ENCODE data around the gene ARHGAP45. TPM values are rescaled to one million over a fixed set of nuclear protein-coding genes. Genes with fewer than 3 reads are reported as not detected.
"Not testable (repeated sequence)": the region's sequence is repeated elsewhere in the genome, so short reads cannot be mapped to it uniquely, and the experiment has no call there.

ARHGAP45 gene
- total RNA-seq, 1 donor from 2014 or later, result 3.2 TPM

DNA sequence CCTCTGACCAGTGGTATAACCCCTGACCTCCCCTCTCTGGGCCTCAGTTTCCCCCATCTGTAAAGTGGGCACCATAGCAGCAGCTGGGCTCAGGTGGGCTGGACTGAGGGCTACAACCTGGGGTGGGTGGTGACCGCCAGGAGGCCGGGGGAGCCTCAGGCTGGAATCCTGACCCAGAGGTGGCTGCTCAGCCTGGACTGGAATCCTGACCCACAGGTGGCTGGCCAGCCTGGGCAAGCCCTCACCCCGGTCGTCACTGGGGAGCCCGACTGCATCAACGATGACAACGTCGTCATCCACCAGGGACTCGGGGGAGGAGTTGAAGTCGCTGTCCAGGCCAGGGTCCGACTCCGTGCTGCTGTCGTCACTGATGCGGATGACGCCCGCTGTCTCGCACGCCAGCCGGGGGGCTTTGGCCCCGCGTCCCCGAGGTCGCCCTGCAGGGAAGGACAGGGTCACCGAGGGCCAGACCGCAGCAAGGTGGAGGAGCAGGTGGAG is 47.1 kb downstream of the ARHGAP45 start:
- no peak overlapping the region for H3K4me3 Mint-ChIP-seq
- H3K27me3 Mint-ChIP-seq (ENCODE audit: low read depth), result no peaks in the 10 kb centered on the region
- H3K27ac Mint-ChIP-seq, result no peak overlapping the region
- no peaks in the 10 kb centered on the region for H3K9me3 Mint-ChIP-seq
- TF ChIP-seq CTCF (IDR thresholded peaks at IDR 0.05; ENCODE audit: unreplicated experiment), result no peak
- DNase-seq (ENCODE audit: low spot score in 2 of 2, unreplicated experiment in 2 of 2), result no peak
- H3K4me1 Mint-ChIP-seq, result no peaks in the 10 kb centered on the region
- H3K36me3 Mint-ChIP-seq, result peaks cover 4% of the 10 kb centered on the region

- not testable (repeated sequence) for H3K27ac Mint-ChIP-seq; H3K4me3 Mint-ChIP-seq; H3K36me3 Mint-ChIP-seq; H3K27me3 Mint-ChIP-seq (ENCODE audit: low read depth); H3K4me1 Mint-ChIP-seq; DNase-seq (ENCODE audit: low spot score in 2 of 2, unreplicated experiment in 2 of 2); H3K9me3 Mint-ChIP-seq
These were observed 47.8 kb downstream of the ARHGAP45 start for GRCh38 chr19:1114728-1115127.

GRCh38 chr19:1115646-1116420 is 48.9 kb downstream of the ARHGAP45 start:
- no peak for DNase-seq (ENCODE audit: low spot score in 2 of 2, unreplicated experiment in 2 of 2)
- Mint-ChIP-seq H3K27me3 (ENCODE audit: low read depth) (no peaks in the 10 kb centered on the region), H3K4me3 (no peak overlapping the region)

GRCh38 chr19:1116726-1117581 is 50.0 kb downstream of the ARHGAP45 start:
- Mint-ChIP-seq H3K27ac (no peak overlapping the region), H3K4me3 (no peak overlapping the region), H3K9me3 (no peaks in the 10 kb centered on the region), H3K4me1 (no peaks in the 10 kb centered on the region), H3K27me3 (ENCODE audit: low read depth) (no peaks in the 10 kb centered on the region), H3K36me3 (peaks cover 12% of the 10 kb centered on the region)
- no peak for DNase-seq (ENCODE audit: low spot score in 2 of 2, unreplicated experiment in 2 of 2)
- TF ChIP-seq CTCF (IDR thresholded peaks at IDR 0.05; ENCODE audit: unreplicated experiment), result no peak

More at GRCh38 chr19:1115646-1116420, 48.9 kb downstream of the ARHGAP45 start:
- Mint-ChIP-seq H3K4me1 (no peaks in the 10 kb centered on the region), H3K36me3 (peaks cover 4% of the 10 kb centered on the region), H3K9me3 (no peaks in the 10 kb centered on the region), H3K27ac (no peak overlapping the region)
- TF ChIP-seq CTCF (IDR thresholded peaks at IDR 0.05; ENCODE audit: unreplicated experiment), result no peak

- no peaks in the 10 kb centered on the region for H3K27me3 Mint-ChIP-seq (ENCODE audit: low read depth)
- TF ChIP-seq CTCF (IDR thresholded peaks at IDR 0.05; ENCODE audit: unreplicated experiment), result no peak
- H3K4me1 Mint-ChIP-seq, result no peaks in the 10 kb centered on the region
- H3K9me3 Mint-ChIP-seq, result no peaks in the 10 kb centered on the region
- peaks cover 12% of the 10 kb centered on the region for H3K36me3 Mint-ChIP-seq
- no peak overlapping the region for H3K27ac Mint-ChIP-seq
- H3K4me3 Mint-ChIP-seq, result no peak overlapping the region
- DNase-seq (ENCODE audit: low spot score in 2 of 2, unreplicated experiment in 2 of 2), result no peak
These were observed 50.7 kb downstream of the ARHGAP45 start for GRCh38 chr19:1117654-1118053.

DNA sequence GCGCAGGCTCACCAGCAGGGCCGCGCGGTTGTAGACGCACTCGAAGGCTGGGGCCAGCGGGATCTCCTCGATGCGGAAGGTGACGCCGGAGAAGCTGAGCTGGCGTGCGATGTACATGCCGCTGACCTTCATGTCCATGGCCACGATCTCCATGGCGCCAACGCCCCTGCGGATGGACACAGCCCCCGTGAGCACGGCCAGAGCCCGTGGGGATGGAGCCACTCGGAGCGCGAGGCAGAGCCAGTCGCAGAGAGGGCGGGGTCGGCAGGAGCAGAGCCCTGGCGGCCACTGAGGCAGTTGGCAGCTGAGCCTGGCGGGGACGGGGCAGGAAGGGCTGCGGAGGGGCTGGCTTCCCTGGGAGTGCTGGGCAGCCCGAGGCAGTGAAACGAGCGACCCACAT is 52.0 kb downstream of the ARHGAP45 start:
- TF ChIP-seq CTCF (IDR thresholded peaks at IDR 0.05; ENCODE audit: unreplicated experiment), result no peak
- Mint-ChIP-seq H3K36me3 (peaks cover 15% of the 10 kb centered on the region), H3K27ac (no peak overlapping the region), H3K9me3 (no peaks in the 10 kb centered on the region), H3K4me1 (no peaks in the 10 kb centered on the region), H3K4me3 (no peak overlapping the region), H3K27me3 (ENCODE audit: low read depth) (no peaks in the 10 kb centered on the region)
- DNase-seq (ENCODE audit: low spot score in 2 of 2, unreplicated experiment in 2 of 2), result no peak

Measured in mesothelial cell of epicardium (in vitro differentiated cells).